K562 (cell line): ENCODE measurements around the gene ZNF71.

Source experiments
- CTCF ChIP-seq, 3 experiments: IDR thresholded peaks in 2 of 3; conservative IDR thresholded peaks in 1 of 3; 2 replicates each; pipeline ENCODE4 v1.5.1; 2011 to 2012; ENCODE audit warnings: low read length in 3 of 3, mild to moderate bottlenecking in 3 of 3, control low read depth in 2 of 3, improper control_type of control experiment in 1 of 3, inconsistent platforms in 1 of 3, low read depth in 1 of 3, mixed read lengths in 1 of 3, moderate library complexity in 1 of 3; ENCODE audit not compliant: insufficient read depth in 2 of 3
- YY1 ChIP-seq, 3 experiments: IDR thresholded peaks; 2 replicates each; pipeline ENCODE4 v1.6.1; 2011; ENCODE audit warnings: low read length in 2 of 3, mild to moderate bottlenecking in 2 of 3, moderate library complexity in 2 of 3, borderline replicate concordance in 1 of 3, control low read depth in 1 of 3, low read depth in 1 of 3; ENCODE audit not compliant: insufficient read depth in 3 of 3, insufficient replicate concordance in 2 of 3, control insufficient read depth in 1 of 3, insufficient read length in 1 of 3; ENCODE audit errors: extremely low read depth in 1 of 3

GRCh38 chr19:56608274-56608964 lies 13.3 kb downstream of the ZNF71 start:
- TF ChIP-seq YY1 (IDR thresholded peaks at IDR 0.05; ENCODE audit: borderline replicate concordance in 1 of 3, control insufficient read depth in 1 of 3, extremely low read depth in 1 of 3, insufficient read depth in 3 of 3, insufficient read length in 1 of 3, insufficient replicate concordance in 2 of 3, low read depth in 1 of 3, low read length in 2 of 3) = no peak
- no peak for TF ChIP-seq CTCF (IDR thresholded peaks at IDR 0.05 in 2 of 3, conservative IDR thresholded peaks at IDR 0.05 in 1 of 3; ENCODE audit: insufficient read depth in 2 of 3, low read depth in 1 of 3, low read length in 3 of 3)
